Measurements from ENCODE around the gene CFAP53.

CFAP53 gene

DNA sequence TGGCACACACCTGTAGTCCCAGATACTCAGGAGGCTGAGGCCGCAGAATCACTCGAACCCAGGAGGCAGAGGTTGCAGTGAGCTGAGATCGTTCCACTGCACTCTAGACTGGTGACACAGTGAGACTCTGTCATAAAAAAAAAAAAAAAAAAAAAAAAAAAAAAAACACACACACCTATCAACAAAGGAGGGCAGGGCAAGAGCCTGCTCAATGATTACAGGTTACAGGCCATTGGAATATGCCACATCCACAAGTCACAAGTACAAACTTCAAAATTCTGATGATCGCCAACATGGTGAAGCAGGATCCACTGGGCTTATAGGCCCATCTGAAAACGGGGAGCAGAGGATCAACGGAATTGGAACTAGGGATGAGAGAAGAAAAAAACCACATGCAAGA lies 77.6 kb downstream of the CFAP53 start:
- Histone ChIP-seq H3K4me3 (ENCODE audit: control insufficient read depth in 1 of 7, extremely low read depth in 1 of 7, insufficient read depth in 4 of 7, low read depth in 2 of 7, low read length in 6 of 7) (no peak overlapping the region), H3K9me3 (ENCODE audit: control extremely low read depth in 1 of 5, control insufficient read depth in 4 of 5, insufficient read depth in 2 of 5, low read depth in 1 of 5, low read length in 4 of 5) (no peaks in the 10 kb centered on the region), H3K4me1 (ENCODE audit: control extremely low read depth in 1 of 4, control insufficient read depth in 4 of 4, insufficient read depth in 4 of 4, low read length in 3 of 4) (peaks cover 0 to under 1% (median 0%) of the 10 kb centered on the region in 4 experiments), H3K36me3 (ENCODE audit: control insufficient read depth in 4 of 4, insufficient read depth in 4 of 4, low read length in 3 of 4) (no peaks in the 10 kb centered on the region), H3K27me3 (replicated peaks in 2 of 5; ENCODE audit: control insufficient read depth in 4 of 5, insufficient read depth in 5 of 5, low read length in 4 of 5) (peaks cover 18 to 63% (median 26%) of the 10 kb centered on the region in 5 experiments), H3K27ac (ENCODE audit: insufficient read depth in 1 of 2, low read depth in 1 of 2, low read length in 2 of 2, poor library complexity in 1 of 2, severe bottlenecking in 2 of 2) (no peak overlapping the region)
- POLR2A ChIA-PET = no interaction called here
- WGBS (ENCODE audit: insufficient coverage) = 82% methylated on average over 3 of the region's 6 CpGs
- CTCF ChIA-PET = no interaction called here
- DNase-seq = no peak

DNA sequence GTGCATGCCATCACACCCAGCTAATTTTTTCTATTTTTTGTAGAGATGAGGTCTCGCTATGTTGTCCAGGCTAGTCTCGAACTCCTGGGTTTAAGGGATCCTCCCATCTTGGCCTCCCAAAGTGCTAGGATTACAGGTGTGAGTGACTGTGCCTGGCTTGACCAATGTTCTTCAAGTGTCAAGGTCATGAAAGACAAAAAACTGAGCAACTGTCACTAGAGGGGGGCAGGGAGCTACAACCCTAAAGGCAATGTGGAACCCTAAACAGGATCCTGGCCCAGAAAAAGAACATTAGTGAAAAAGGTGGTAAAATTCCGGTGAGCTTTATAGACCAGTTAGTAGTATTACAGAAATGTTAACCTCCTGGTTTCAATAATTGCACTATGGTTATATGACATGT lies 78.6 kb downstream of the CFAP53 start:
- Histone ChIP-seq H3K4me1 (ENCODE audit: control extremely low read depth in 1 of 4, control insufficient read depth in 4 of 4, insufficient read depth in 4 of 4, low read length in 3 of 4) (no peaks in the 10 kb centered on the region), H3K36me3 (ENCODE audit: control insufficient read depth in 4 of 4, insufficient read depth in 4 of 4, low read length in 3 of 4) (no peaks in the 10 kb centered on the region), H3K4me3 (ENCODE audit: control insufficient read depth in 1 of 7, extremely low read depth in 1 of 7, insufficient read depth in 4 of 7, low read depth in 2 of 7, low read length in 6 of 7) (no peak overlapping the region), H3K27me3 (replicated peaks in 2 of 5; ENCODE audit: control insufficient read depth in 4 of 5, insufficient read depth in 5 of 5, low read length in 4 of 5) (peaks cover 18 to 54% (median 21%) of the 10 kb centered on the region in 5 experiments), H3K9me3 (ENCODE audit: control extremely low read depth in 1 of 5, control insufficient read depth in 4 of 5, insufficient read depth in 2 of 5, low read depth in 1 of 5, low read length in 4 of 5) (no peaks in the 10 kb centered on the region), H3K27ac (ENCODE audit: insufficient read depth in 1 of 2, low read depth in 1 of 2, low read length in 2 of 2, poor library complexity in 1 of 2, severe bottlenecking in 2 of 2) (no peak overlapping the region)
- WGBS (ENCODE audit: insufficient coverage) = 100% methylated on average over 3 of the region's 3 CpGs
- no peak for DNase-seq
- CTCF ChIA-PET = interaction anchor here (1.3 kb wide), 1 partner anchor 16 kb away, joined by 4 read pairs; no protein-coding TSS in a partner anchor
- POLR2A ChIA-PET = no interaction called here

DNA sequence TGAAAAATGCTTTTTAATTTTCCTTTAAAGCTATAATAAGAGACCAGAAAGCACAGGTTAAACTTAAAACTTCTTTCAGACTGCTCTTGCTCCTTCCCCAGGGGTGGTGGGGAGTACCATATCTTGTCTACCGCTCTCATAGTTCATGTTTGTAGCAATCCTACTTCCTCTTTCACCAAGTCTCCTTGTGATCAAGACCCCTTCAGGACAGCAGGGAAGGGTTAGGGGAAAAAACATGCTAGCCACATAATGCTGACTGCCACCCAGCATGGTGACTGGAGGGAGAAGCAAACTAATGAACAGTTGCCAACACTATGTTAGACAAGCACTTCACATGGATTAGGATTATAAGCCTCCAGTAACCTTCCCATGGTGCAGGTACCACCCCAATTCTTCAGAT lies 79.9 kb downstream of the CFAP53 start:
- Histone ChIP-seq H3K9me3 (ENCODE audit: control extremely low read depth in 1 of 5, control insufficient read depth in 4 of 5, insufficient read depth in 2 of 5, low read depth in 1 of 5, low read length in 4 of 5) (no peaks in the 10 kb centered on the region), H3K4me3 (ENCODE audit: control insufficient read depth in 1 of 7, extremely low read depth in 1 of 7, insufficient read depth in 4 of 7, low read depth in 2 of 7, low read length in 6 of 7) (no peak overlapping the region), H3K27ac (ENCODE audit: insufficient read depth in 1 of 2, low read depth in 1 of 2, low read length in 2 of 2, poor library complexity in 1 of 2, severe bottlenecking in 2 of 2) (no peak overlapping the region), H3K36me3 (ENCODE audit: control insufficient read depth in 4 of 4, insufficient read depth in 4 of 4, low read length in 3 of 4) (no peaks in the 10 kb centered on the region), H3K4me1 (ENCODE audit: control extremely low read depth in 1 of 4, control insufficient read depth in 4 of 4, insufficient read depth in 4 of 4, low read length in 3 of 4) (no peaks in the 10 kb centered on the region), H3K27me3 (replicated peaks in 2 of 5; ENCODE audit: control insufficient read depth in 4 of 5, insufficient read depth in 5 of 5, low read length in 4 of 5) (peaks cover 8 to 45% (median 14%) of the 10 kb centered on the region in 5 experiments)
- ChIA-PET POLR2A (interaction anchor here (0.6 kb wide), 1 partner anchor 388 kb away, joined by 3 read pairs; no protein-coding TSS in a partner anchor), CTCF (interaction anchor here (1.3 kb wide), 1 partner anchor 17 kb away, joined by 4 read pairs; no protein-coding TSS in a partner anchor)
- no peak for DNase-seq
- no CpG with 5 or more reads among the region's 1 CpG for WGBS (ENCODE audit: insufficient coverage)

DNA sequence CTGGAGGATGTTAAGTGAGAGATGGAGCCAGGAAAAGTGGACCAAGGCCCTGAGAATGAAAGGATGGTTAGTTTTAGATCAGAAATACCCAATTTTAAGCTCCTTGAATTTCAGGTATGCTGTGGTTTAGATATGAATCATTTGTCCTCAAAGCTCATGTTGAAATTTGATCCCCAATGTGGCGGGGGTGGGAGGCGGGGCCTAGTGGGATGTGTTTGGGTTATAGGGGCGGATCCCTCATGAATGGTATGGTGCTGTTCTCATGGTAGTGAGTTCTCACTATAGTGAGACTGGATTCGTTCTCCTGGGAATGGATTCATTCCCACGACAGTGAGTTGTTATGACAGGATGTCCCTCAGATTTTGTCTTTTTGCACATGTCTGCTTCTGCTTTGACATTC lies 82.7 kb downstream of the CFAP53 start:
- H3K9me3 ChIP-seq (ENCODE audit: control extremely low read depth in 1 of 5, control insufficient read depth in 4 of 5, insufficient read depth in 2 of 5, low read depth in 1 of 5, low read length in 4 of 5) = no peaks in the 10 kb centered on the region
- no peak overlapping the region for H3K4me3 ChIP-seq (ENCODE audit: control insufficient read depth in 1 of 7, extremely low read depth in 1 of 7, insufficient read depth in 4 of 7, low read depth in 2 of 7, low read length in 6 of 7)
- no peak for DNase-seq
- no peak overlapping the region for H3K27ac ChIP-seq (ENCODE audit: insufficient read depth in 1 of 2, low read depth in 1 of 2, low read length in 2 of 2, poor library complexity in 1 of 2, severe bottlenecking in 2 of 2)
- H3K36me3 ChIP-seq (ENCODE audit: control insufficient read depth in 4 of 4, insufficient read depth in 4 of 4, low read length in 3 of 4) = no peaks in the 10 kb centered on the region
- ChIA-PET CTCF (interaction anchor here (1.0 kb wide), 1 partner anchor 23 kb away, joined by 5 read pairs; no protein-coding TSS in a partner anchor), POLR2A (no interaction called here)
- WGBS (ENCODE audit: insufficient coverage) = 80% methylated on average over 2 of the region's 5 CpGs
- no peaks in the 10 kb centered on the region for H3K4me1 ChIP-seq (ENCODE audit: control extremely low read depth in 1 of 4, control insufficient read depth in 4 of 4, insufficient read depth in 4 of 4, low read length in 3 of 4)
- H3K27me3 ChIP-seq (replicated peaks in 2 of 5; ENCODE audit: control insufficient read depth in 4 of 5, insufficient read depth in 5 of 5, low read length in 4 of 5) = peaks cover 2 to 25% (median 3%) of the 10 kb centered on the region in 5 experiments

DNA sequence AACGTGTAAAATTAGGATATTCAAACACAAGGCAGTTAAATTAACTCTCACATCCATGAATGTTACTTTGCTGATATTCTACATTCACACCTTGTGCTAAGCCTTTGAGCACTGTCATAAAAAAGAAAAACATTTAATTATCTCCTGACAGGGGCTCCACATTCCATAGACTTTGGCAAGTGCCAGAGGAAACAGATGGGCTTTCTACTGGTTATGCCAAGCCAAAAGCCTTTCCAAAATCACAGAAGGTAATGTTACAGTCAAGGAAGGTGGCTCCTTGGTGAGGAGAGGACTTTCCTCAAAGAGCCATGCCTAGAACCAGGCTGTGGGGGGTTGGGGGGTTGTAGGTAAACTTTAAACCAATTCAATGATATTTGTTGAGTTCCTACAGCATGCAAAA lies 83.8 kb downstream of the CFAP53 start:
- CTCF ChIA-PET = no interaction called here
- WGBS (ENCODE audit: insufficient coverage) = 100% methylated on average over 1 of the region's 1 CpG
- no peak overlapping the region for H3K4me3 ChIP-seq (ENCODE audit: control insufficient read depth in 1 of 7, extremely low read depth in 1 of 7, insufficient read depth in 4 of 7, low read depth in 2 of 7, low read length in 6 of 7)
- H3K27ac ChIP-seq (ENCODE audit: insufficient read depth in 1 of 2, low read depth in 1 of 2, low read length in 2 of 2, poor library complexity in 1 of 2, severe bottlenecking in 2 of 2) = no peak overlapping the region
- H3K27me3 ChIP-seq (replicated peaks in 2 of 5; ENCODE audit: control insufficient read depth in 4 of 5, insufficient read depth in 5 of 5, low read length in 4 of 5) = peaks cover 3 to 27% (median 10%) of the 10 kb centered on the region in 5 experiments
- POLR2A ChIA-PET = no interaction called here
- DNase-seq = no peak
- no peaks in the 10 kb centered on the region for H3K36me3 ChIP-seq (ENCODE audit: control insufficient read depth in 4 of 4, insufficient read depth in 4 of 4, low read length in 3 of 4)
- H3K9me3 ChIP-seq (ENCODE audit: control extremely low read depth in 1 of 5, control insufficient read depth in 4 of 5, insufficient read depth in 2 of 5, low read depth in 1 of 5, low read length in 4 of 5) = no peaks in the 10 kb centered on the region
- H3K4me1 ChIP-seq (ENCODE audit: control extremely low read depth in 1 of 4, control insufficient read depth in 4 of 4, insufficient read depth in 4 of 4, low read length in 3 of 4) = no peaks in the 10 kb centered on the region

DNA sequence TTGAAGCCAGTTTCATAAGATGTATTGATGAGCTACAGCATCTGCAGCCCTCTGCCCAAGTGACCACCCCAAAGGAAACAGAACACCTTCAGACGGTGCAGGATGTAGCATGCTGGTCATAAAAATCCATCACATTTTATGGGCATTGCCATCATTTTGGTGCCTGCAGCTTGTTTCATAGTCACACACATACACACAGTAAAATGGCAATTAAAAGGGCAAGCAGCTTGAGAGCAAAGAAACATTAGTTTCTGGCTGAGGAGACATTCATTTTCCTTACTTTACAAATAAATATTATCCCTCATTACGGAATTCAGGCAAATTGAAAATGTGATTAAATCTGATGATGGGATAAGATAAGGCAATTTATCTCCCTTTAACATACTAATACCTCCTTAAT lies 84.7 kb downstream of the CFAP53 start:
- ChIA-PET POLR2A (no interaction called here), CTCF (no interaction called here)
- no peak for DNase-seq

DNA sequence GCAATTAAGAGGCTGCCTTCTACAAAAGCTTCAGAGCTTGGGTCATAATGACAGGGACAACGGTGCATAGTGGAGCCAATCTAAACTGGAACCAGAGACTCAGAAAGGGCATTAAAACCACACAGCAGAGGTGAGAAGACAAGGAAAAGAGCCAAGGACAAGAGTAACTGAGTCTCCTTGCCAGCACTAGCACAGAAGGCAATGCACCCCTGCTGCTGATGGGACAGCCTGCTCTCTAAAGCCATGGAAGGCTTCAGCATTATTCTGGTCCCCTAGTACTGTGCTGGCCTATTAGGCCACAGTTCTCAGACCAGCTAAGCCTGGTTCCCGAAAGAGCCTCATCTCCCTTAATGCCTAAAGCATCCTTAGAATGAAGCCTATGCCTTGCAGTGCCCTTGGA lies 86.8 kb downstream of the CFAP53 start:
- CTCF ChIA-PET = no interaction called here
- 95% methylated on average over 2 of the region's 2 CpGs for WGBS (ENCODE audit: insufficient coverage)
- DNase-seq = no peak
- POLR2A ChIA-PET = no interaction called here
- Histone ChIP-seq H3K4me1 (ENCODE audit: control extremely low read depth in 1 of 4, control insufficient read depth in 4 of 4, insufficient read depth in 4 of 4, low read length in 3 of 4) (no peaks in the 10 kb centered on the region), H3K4me3 (ENCODE audit: control insufficient read depth in 1 of 7, extremely low read depth in 1 of 7, insufficient read depth in 4 of 7, low read depth in 2 of 7, low read length in 6 of 7) (no peak overlapping the region), H3K27ac (ENCODE audit: insufficient read depth in 1 of 2, low read depth in 1 of 2, low read length in 2 of 2, poor library complexity in 1 of 2, severe bottlenecking in 2 of 2) (no peak overlapping the region), H3K9me3 (ENCODE audit: control extremely low read depth in 1 of 5, control insufficient read depth in 4 of 5, insufficient read depth in 2 of 5, low read depth in 1 of 5, low read length in 4 of 5) (no peaks in the 10 kb centered on the region), H3K36me3 (ENCODE audit: control insufficient read depth in 4 of 4, insufficient read depth in 4 of 4, low read length in 3 of 4) (no peaks in the 10 kb centered on the region), H3K27me3 (replicated peaks in 2 of 5; ENCODE audit: control insufficient read depth in 4 of 5, insufficient read depth in 5 of 5, low read length in 4 of 5) (peaks cover 2 to 32% (median 10%) of the 10 kb centered on the region in 5 experiments)

More for the DNA sequence above, 84.7 kb downstream of the CFAP53 start:
- no peaks in the 10 kb centered on the region for H3K36me3 ChIP-seq (ENCODE audit: control insufficient read depth in 4 of 4, insufficient read depth in 4 of 4, low read length in 3 of 4)
- 20% methylated on average over 1 of the region's 2 CpGs for WGBS (ENCODE audit: insufficient coverage)
- no peaks in the 10 kb centered on the region for H3K9me3 ChIP-seq (ENCODE audit: control extremely low read depth in 1 of 5, control insufficient read depth in 4 of 5, insufficient read depth in 2 of 5, low read depth in 1 of 5, low read length in 4 of 5)
- no peak overlapping the region for H3K4me3 ChIP-seq (ENCODE audit: control insufficient read depth in 1 of 7, extremely low read depth in 1 of 7, insufficient read depth in 4 of 7, low read depth in 2 of 7, low read length in 6 of 7)
- peaks cover 3 to 29% (median 10%) of the 10 kb centered on the region in 5 experiments for H3K27me3 ChIP-seq (replicated peaks in 2 of 5; ENCODE audit: control insufficient read depth in 4 of 5, insufficient read depth in 5 of 5, low read length in 4 of 5)
- H3K27ac ChIP-seq (ENCODE audit: insufficient read depth in 1 of 2, low read depth in 1 of 2, low read length in 2 of 2, poor library complexity in 1 of 2, severe bottlenecking in 2 of 2) = no peak overlapping the region
- H3K4me1 ChIP-seq (ENCODE audit: control extremely low read depth in 1 of 4, control insufficient read depth in 4 of 4, insufficient read depth in 4 of 4, low read length in 3 of 4) = no peaks in the 10 kb centered on the region

Measured in common myeloid progenitor, CD34-positive (primary cell).